DOHH2 (cell line): Measurements from ENCODE around the gene TMEM131.

Experiments
- H3F3A ChIP-seq: fragments of 200-600 bp; sonication (generic), shearing (Covaris generic); 2 replicates; pipeline ENCODE4 v1.6.0; 2016; ENCODE audit warnings: antibody characterized with exemption, mild to moderate bottlenecking; ENCODE audit not compliant: control insufficient read depth, insufficient read depth
- H3K27ac ChIP-seq: fragments of 200-600 bp; sonication (generic); 2 replicates; pipeline ENCODE4 v1.5.1; 2014; ENCODE audit warnings: low read depth, mild to moderate bottlenecking, low read length, moderate library complexity
- H3K27me3 ChIP-seq: fragments of 200-600 bp; sonication (generic); 2 replicates; pipeline ENCODE4 v1.6.1; 2014; ENCODE audit warnings: mild to moderate bottlenecking, low read length, mixed read lengths; ENCODE audit not compliant: control insufficient read depth
- H3K36me3 ChIP-seq: fragments of 200-600 bp; sonication (generic); 2 replicates; pipeline ENCODE4 v1.6.1; 2014; ENCODE audit warnings: mild to moderate bottlenecking, low read length, moderate library complexity, mixed read lengths; ENCODE audit not compliant: control insufficient read depth
- H3K4me1 ChIP-seq: fragments of 200-600 bp; sonication (generic); 2 replicates; pipeline ENCODE4 v1.6.1; 2014; ENCODE audit warnings: mild to moderate bottlenecking, low read length, mixed read lengths; ENCODE audit not compliant: control insufficient read depth
- H3K4me2 ChIP-seq: fragments of 200-600 bp; sonication (generic); 2 replicates; pipeline ENCODE4 v1.6.0; 2014; ENCODE audit warnings: mild to moderate bottlenecking, low read length, moderate library complexity
- H3K4me3 ChIP-seq: fragments of 200-600 bp; sonication (generic); 2 replicates; pipeline ENCODE4 v1.5.1; 2014; ENCODE audit warnings: mild to moderate bottlenecking, low read length, mixed read lengths
- H3K79me2 ChIP-seq: fragments of 200-600 bp; sonication (generic); 2 replicates; pipeline ENCODE4 v1.6.1; 2014; ENCODE audit warnings: mild to moderate bottlenecking, low read length, mixed read lengths; ENCODE audit not compliant: control insufficient read depth
- H3K9me2 ChIP-seq: fragments of 200-600 bp; sonication (generic); replicated peaks from 2 replicates; pipeline ENCODE4 v1.6.1; 2014; ENCODE audit warnings: mild to moderate bottlenecking, low read length, mixed read lengths; ENCODE audit not compliant: control insufficient read depth
- H3K9me3 ChIP-seq: fragments of 200-600 bp; sonication (generic); 2 replicates; pipeline ENCODE4 v1.6.1; 2014; ENCODE audit warnings: antibody characterized with exemption, low read length, mixed read lengths; ENCODE audit not compliant: control insufficient read depth, insufficient read depth
- H4K20me1 ChIP-seq: fragments of 200-600 bp; sonication (generic); 2 replicates; pipeline ENCODE4 v1.6.0; 2014; ENCODE audit warnings: low read depth, mild to moderate bottlenecking, antibody characterized with exemption, low read length, moderate library complexity; ENCODE audit not compliant: control insufficient read depth, insufficient read depth
- EZH2phosphoT487 ChIP-seq: fragments of 200-600 bp; sonication (generic); IDR thresholded peaks from 2 replicates; pipeline ENCODE4 v1.6.1; 2017; ENCODE audit warnings: borderline replicate concordance, mild to moderate bottlenecking, antibody characterized with exemption, low read length, moderate library complexity, mixed read lengths
- TF ChIP-seq, protein P1 (sequence below): fragments of 200-600 bp; sonication (generic); IDR thresholded peaks from one replicate; pipeline ENCODE4 v1.5.1; 2014; ENCODE audit warnings: antibody characterized with exemption, mild to moderate bottlenecking, low read depth, low read length; ENCODE audit not compliant: poor library complexity, severe bottlenecking

TMEM131 gene

DNA sequence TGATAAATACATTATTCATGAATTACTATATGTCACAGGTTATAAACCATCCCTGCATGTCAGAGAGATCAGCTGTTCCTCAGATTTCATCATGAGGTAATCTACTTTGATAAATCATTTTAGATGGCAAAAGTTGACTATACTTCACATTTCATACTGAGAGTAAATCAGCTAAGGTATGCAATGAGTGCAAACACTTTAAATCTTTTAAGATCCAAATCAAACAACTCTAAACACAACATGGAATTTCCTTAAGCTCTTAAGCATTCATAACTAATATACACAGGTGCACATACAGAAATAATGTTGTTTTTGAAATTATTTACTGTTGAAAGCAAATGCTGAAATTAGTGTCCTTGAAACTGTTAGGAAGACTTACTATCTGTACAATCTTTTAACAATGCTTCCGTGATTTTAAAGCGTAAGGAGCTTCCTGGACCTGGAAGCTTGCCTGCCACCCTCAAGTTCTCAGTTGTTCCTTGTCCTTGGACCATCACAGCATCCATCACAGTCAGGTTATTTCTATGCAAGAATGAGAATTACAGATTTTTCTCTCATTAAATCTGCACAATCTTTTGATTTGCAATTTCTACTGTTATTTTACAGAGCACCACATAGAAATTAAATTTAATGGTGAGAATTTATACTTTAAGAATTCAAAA is 199.2 kb downstream of the TMEM131 start:
- H3K36me3 ChIP-seq: peaks cover 49% of the 10 kb centered on the region
- H3K9me2 ChIP-seq: no peaks in the 10 kb centered on the region
- H3K4me1 ChIP-seq: no peaks in the 10 kb centered on the region
- H4K20me1 ChIP-seq: no peaks in the 10 kb centered on the region
- no peak overlapping the region for H3K27ac ChIP-seq
- no peaks in the 10 kb centered on the region for H3F3A ChIP-seq
- H3K79me2 ChIP-seq: no peaks in the 10 kb centered on the region
- H3K27me3 ChIP-seq: no peaks in the 10 kb centered on the region
- H3K4me3 ChIP-seq: no peak overlapping the region
- TF ChIP-seq, protein P1, sequence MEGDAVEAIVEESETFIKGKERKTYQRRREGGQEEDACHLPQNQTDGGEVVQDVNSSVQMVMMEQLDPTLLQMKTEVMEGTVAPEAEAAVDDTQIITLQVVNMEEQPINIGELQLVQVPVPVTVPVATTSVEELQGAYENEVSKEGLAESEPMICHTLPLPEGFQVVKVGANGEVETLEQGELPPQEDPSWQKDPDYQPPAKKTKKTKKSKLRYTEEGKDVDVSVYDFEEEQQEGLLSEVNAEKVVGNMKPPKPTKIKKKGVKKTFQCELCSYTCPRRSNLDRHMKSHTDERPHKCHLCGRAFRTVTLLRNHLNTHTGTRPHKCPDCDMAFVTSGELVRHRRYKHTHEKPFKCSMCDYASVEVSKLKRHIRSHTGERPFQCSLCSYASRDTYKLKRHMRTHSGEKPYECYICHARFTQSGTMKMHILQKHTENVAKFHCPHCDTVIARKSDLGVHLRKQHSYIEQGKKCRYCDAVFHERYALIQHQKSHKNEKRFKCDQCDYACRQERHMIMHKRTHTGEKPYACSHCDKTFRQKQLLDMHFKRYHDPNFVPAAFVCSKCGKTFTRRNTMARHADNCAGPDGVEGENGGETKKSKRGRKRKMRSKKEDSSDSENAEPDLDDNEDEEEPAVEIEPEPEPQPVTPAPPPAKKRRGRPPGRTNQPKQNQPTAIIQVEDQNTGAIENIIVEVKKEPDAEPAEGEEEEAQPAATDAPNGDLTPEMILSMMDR: no peak
- no peak for TF ChIP-seq EZH2phosphoT487
- no peak overlapping the region for H3K4me2 ChIP-seq
- no peaks in the 10 kb centered on the region for H3K9me3 ChIP-seq

DNA sequence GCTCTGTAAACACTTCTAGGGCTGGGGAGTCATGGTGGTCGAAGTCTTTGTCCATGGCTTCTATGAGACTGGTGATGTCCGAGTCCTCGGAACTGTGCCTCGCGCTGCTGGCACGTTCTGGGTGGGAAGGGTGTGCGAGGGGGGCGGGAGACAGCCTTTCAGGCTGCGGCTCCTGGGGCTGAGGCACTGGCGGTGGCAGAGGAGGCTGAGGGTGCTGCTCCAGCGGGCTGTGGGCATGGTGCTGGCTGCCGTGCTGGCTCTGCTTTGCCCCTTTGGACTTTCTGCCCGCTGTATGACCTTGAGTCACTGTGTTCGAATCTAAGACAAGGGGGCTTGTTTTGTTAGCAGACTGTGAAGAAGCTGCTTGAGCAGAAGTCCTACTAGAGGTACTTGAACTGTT is 203.3 kb downstream of the TMEM131 start:
- no peaks in the 10 kb centered on the region for H3K9me2 ChIP-seq
- H3K9me3 ChIP-seq: no peaks in the 10 kb centered on the region
- no peaks in the 10 kb centered on the region for H3K27me3 ChIP-seq
- H3F3A ChIP-seq: no peaks in the 10 kb centered on the region
- TF ChIP-seq EZH2phosphoT487: no peak
- TF ChIP-seq, protein P1: no peak
- peaks cover 32% of the 10 kb centered on the region for H3K36me3 ChIP-seq
- no peak overlapping the region for H3K4me3 ChIP-seq
- H3K4me2 ChIP-seq: no peak overlapping the region
- no peaks in the 10 kb centered on the region for H4K20me1 ChIP-seq
- H3K27ac ChIP-seq: no peak overlapping the region
- no peaks in the 10 kb centered on the region for H3K4me1 ChIP-seq
- H3K79me2 ChIP-seq: no peaks in the 10 kb centered on the region

DNA sequence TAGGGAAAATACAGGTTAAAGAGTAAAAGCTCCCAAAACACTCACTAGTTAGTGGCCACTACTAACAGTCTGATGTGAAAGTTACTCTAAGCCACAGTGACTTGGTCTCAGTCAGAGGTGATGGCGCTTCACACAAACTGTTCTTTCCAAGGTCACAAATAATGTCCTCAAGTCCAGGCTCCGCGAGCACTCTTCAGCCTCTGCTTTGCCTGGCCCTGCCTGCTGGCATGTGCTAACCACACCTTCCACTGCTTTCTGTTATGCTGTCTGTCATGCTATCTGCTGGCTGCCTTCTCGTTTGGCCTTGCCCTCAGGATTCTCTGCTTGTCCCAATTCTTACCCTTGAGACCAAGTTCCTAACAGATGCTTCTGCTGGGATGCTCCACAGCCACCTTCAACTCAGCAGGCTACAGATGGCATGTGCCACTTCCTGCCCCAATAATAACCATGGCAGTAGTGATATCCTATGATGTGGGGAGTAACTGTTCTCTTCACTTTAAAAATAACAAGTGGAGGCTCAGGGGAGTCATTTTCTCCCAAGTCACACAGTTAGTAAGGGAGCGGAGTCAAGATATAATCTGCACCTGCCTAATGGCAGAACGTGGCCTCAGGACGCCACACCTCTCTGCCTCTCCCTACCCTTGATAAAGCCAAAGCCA is 206.6 kb downstream of the TMEM131 start:
- Histone ChIP-seq H3K9me2 (no peaks in the 10 kb centered on the region), H3K36me3 (peaks cover 31% of the 10 kb centered on the region), H3F3A (no peaks in the 10 kb centered on the region), H3K27ac (no peak overlapping the region), H3K79me2 (no peaks in the 10 kb centered on the region), H3K4me2 (no peak overlapping the region), H4K20me1 (no peaks in the 10 kb centered on the region), H3K27me3 (no peaks in the 10 kb centered on the region), H3K4me3 (no peak overlapping the region), H3K4me1 (no peaks in the 10 kb centered on the region), H3K9me3 (no peaks in the 10 kb centered on the region)
- TF ChIP-seq EZH2phosphoT487: no peak
- TF ChIP-seq, protein P1: no peak
